HL-60/S4 (cell line): ENCODE data around the gene MIPOL1.
"Not testable (repeated sequence)": the region's sequence is repeated elsewhere in the genome, so short reads cannot be mapped to it uniquely, and the experiment has no call there.

ENCODE experiments used
- in situ Hi-C: fragments of 300-500 bp; cut with MboI; formaldehyde crosslinking; loops from 2 replicates; pipeline ENCODE4 v1.14.3; 2022; ENCODE audit warnings: low sequenced_read_pairs

MIPOL1 gene

GRCh38 chr14:37501877-37502276 is 304.1 kb downstream of the MIPOL1 start:
- in situ Hi-C loops, result no loop called here

- in situ Hi-C loops, result no loop called here
These were observed 310.8 kb downstream of the MIPOL1 start for GRCh38 chr14:37508503-37508902.

DNA sequence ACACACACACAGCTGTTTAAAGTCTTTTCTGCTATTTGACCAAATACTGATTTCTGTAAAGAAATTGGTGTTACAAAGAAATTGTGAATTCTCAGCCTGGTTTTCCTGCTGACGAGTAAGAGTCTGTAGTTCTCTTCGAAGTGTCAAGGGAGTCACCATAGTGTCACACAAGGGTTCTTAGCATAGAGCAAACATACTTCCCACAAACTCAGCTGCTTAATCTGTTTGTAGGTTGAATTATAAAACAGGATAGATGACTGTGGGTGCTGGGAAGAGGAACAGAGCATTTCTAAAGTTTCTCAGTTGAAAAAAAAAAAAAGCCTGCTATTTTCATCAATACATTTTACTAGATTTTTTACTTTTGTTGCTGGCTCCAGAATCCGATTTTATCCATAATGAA is 314.4 kb downstream of the MIPOL1 start:
- in situ Hi-C loops, result no loop called here

DNA sequence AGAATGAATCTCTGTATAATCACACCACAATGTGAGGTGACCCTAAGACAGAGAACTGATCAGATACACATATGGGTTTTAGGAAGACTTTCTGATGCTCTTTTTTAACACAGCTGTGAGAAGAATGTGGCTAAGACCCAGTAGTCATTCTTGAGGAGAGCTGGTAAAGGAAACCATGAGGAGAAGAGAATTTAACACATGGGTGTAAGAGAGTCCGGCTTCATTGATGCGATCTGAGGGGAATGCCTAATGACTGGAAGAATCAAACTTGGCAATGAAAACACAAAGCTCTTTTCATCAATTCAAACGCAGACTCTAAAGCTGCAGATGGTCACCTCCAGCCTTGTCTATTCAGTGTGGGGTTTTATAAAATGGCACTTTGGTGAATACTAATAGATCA is 318.0 kb downstream of the MIPOL1 start:
- in situ Hi-C loops, result no loop called here

DNA sequence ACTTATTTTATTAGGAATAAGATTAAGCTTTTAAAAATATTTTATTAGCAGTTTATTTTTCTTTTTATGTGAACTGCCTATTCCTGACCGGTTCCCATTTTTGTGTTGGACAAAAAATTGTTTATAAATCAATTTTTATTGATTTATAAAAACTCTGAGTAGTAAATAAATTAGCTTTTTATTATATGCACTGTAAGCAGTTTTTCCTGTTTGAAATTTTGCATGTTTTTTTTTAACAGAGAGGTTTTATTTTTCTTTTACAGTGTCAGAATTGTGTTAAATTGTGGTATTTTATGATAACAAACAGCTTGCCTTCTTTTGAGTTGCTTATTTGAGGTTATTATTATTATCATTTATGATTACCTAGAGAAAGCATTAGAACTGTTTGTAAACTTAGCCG is 329.3 kb downstream of the MIPOL1 start:
- in situ Hi-C loops, result no loop called here

DNA sequence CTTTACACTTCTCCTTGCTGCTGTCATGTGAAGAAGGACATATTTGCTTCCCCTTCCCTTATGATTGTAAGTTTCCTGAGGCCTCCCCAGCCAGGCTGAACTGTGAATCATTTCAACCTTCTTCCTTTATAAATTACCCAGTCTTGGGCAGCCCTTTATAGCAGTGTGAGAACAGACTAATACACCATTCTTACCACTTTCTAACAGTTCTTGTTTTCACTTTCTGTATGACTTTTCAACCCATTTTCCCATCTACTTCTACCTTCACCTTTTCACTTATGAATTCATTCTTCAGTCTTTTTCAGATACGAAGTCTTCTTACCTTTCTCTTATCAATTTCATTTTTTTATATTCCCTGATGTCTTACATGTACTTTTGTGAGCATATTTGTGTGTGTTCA is 342.3 kb downstream of the MIPOL1 start:
- in situ Hi-C loops, result no loop called here

DNA sequence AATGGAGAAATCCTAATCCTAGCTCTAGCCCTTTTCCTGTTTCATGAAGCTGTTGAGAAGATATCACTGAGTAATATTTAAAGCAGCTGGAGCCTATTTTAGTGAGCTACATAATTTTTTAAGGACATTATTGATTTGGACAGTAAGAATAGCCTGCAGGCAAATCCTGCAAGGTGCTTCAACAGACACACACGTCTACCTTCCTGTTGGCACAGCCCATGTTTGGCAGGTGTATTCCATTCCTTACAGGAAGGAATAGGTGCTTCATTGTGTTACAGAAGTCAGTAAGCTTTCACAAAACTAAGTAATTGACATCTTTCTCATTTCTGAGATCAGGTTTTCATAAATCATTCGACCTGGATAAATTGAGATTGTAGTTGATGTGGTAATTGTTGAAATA is 346.7 kb downstream of the MIPOL1 start:
- in situ Hi-C loops, result no loop called here

DNA sequence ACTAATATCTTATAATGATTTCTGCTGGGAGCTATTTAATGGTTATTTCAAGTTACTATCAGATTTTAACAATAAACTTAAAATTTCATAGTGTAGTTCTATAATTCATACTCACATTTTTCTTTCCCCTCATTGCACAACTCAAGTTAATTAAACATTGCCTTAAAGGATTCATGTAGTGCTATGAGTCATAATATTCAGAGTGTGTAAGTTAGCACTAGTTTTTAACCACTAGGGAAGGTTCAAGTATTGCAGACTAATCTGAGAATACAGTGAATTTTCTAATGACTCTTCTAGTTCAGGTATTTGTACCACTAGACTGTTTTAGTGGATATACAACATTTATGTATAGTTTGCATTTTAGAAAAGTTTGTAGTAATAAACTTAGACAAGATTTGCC is 347.4 kb downstream of the MIPOL1 start:
- in situ Hi-C loops, result no loop called here

- in situ Hi-C loops, result no loop called here
These were observed 349.1 kb downstream of the MIPOL1 start for GRCh38 chr14:37546621-37547447.

GRCh38 chr14:37550511-37550910 is 352.8 kb downstream of the MIPOL1 start:
- in situ Hi-C loops, result no loop called here

DNA sequence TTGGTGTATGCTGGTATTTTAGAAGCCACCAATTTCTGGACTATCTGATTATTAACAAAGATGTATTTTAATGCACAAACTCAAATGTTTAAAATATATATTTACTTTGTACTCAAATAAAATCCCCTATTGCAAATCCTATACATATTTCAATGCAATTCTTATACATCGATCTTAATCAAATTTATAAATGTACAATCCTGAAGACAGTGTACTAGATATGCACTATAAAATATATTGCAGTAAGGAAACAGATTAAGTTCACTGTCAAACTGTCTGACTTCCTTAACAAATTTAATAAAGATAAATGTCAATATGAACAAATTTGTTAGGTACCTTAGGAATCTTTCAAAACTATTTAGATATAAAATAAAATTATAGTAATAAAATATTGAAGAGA is 353.4 kb downstream of the MIPOL1 start:
- in situ Hi-C loops, result no loop called here

- in situ Hi-C loops, result no loop called here
These were observed 356.3 kb downstream of the MIPOL1 start for GRCh38 chr14:37553935-37554550.

DNA sequence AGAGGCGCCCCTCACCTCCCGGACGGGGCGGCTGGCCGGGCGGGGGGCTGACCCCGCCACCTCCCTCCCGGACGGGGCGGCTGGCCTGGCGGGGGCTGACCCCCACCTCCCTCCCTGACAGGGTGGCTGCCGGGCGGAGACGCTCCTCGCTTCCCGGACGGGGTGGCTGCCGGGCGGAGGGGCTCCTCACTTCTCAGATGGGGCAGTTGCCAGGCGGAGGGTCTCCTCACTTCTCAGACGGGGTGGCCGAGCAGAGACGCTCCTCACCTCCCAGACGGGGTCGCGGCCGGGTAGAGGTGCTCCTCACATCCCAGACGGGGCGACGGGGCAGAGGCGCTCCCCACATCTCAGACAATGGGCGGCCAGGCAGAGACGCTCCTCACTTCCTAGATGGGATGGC is 357.9 kb downstream of the MIPOL1 start:
- in situ Hi-C loops, result not testable (repeated sequence)

DNA sequence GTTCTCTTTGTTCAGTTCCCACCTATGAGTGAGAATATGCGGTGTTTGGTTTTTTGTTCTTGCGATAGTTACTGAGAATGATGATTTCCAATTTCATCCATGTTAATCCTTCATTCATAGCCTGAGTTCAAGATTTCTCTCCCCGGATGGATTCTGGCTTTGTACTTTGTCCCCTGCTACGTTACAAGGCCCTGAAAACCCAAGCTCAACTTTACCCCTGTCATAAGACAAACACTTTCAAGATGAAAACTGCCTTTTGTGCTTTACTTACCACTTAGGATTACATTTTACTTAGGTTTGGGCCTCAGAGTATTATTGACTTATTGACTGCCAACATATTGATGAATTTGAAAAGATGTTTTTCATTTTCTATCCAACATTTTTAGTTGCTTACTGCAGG is 361.0 kb downstream of the MIPOL1 start:
- in situ Hi-C loops, result no loop called here

- in situ Hi-C loops, result no loop called here
These were observed 361.6 kb downstream of the MIPOL1 start for GRCh38 chr14:37559386-37559785.

- in situ Hi-C loops, result no loop called here
These were observed 365.5 kb downstream of the MIPOL1 start for GRCh38 chr14:37563189-37563588.

DNA sequence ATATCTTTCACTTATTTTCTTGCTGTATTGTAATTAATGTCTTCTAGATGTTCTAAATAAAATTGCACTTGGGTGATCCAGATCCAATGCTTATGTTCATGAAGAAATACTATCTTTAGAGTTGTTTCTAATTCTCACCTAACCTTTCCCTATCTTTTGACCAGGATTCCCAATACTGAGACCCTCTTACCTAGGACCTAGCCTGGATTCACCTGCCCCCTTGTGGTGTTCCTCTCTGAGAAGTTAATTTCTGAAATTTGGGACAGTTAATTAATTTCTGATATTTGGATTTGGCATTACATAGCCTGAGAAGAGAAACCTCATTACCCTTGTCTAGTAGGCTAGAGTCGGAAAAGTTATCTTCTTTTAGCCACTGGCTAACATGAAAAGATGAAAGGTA is 367.8 kb downstream of the MIPOL1 start:
- in situ Hi-C loops, result no loop called here

DNA sequence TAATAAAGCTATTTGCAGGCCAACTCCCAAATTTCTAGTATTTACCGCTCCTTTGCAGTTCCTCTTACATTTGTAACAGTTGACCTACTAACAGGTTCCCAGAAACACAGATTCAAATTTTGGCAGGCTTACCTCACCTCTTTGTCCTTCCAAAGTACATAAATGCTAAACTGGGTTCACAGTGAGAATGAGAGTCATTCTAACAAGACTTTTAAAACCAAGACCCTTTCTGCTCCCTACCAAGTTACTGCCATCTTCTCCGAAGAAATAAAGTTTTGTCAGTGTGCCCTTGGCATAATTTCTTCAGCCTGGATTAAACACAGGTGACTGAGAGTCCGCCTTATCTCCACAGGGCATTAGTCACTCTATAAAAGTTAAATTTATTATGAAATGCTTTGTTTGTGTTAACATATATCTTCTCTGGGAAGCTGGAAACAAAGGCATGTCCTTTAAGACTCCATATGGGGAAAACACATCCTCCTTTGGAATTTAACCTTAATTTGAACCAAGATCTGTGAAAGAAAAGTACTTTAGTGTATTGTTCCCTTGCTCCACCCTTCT is 369.2 kb downstream of the MIPOL1 start:
- in situ Hi-C loops, result no loop called here

- in situ Hi-C loops, result no loop called here
These were observed 372.0 kb downstream of the MIPOL1 start for GRCh38 chr14:37569729-37570128.

GRCh38 chr14:37571391-37571790 is 373.7 kb downstream of the MIPOL1 start:
- in situ Hi-C loops, result no loop called here

DNA sequence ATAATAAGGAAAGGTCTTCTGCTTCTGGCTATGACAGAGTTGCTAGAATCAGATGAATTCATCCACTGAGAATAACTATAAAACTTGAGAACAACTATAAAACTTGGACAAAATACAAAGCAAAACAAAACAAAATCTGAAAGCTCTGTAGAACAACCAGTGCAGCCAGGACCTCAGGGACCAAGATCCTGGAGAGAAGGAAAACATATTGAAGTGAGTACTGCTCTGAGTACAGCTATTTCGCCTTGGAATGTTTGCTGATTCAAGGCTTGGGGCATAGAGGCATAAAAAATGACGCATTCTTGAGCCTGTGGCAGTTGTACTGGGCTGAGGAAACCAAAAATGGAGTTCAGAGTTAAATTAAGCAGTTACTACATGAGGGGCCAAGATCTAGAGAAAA is 375.6 kb downstream of the MIPOL1 start:
- in situ Hi-C loops, result no loop called here

- in situ Hi-C loops, result no loop called here
These were observed 381.5 kb downstream of the MIPOL1 start for GRCh38 chr14:37579274-37579673.
